ENCODE results near the gene ASXL2.
"Not testable (repeated sequence)": the region's sequence is repeated elsewhere in the genome, so short reads cannot be mapped to it uniquely, and the experiment has no call there.

Gene ASXL2

DNA sequence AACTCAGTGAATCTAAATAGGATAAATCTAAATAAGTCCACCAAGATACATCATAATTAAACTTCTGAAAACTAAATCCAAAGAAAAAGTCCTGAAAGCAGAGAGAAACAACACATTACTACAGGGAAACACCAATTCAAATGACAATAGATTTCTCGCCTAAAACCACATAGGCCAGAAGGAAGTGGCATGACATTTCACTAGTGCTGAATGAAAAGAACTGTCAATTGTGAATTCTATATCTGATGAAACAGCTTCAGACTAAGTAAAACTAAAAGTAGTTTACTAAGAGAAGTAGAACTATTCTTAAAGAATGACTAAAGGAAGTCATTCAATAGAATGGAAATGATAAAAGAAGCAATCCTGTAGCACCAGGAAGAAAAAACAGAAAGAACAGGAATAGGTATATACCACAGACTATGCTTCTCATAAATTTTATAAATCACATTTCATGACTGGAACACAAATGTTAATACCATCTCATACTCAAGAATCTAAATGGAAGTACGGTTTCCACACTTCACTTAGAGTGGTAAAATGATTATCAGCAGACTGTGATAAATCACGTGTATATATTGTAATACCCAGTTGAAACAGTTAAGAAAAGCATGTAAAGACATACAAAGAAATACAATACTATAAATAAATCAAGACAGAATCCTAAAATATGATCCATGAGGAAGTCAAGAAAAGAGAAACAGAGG, 46.4 kb downstream of the ASXL2 start:
- no peak for DNase-seq

DNA sequence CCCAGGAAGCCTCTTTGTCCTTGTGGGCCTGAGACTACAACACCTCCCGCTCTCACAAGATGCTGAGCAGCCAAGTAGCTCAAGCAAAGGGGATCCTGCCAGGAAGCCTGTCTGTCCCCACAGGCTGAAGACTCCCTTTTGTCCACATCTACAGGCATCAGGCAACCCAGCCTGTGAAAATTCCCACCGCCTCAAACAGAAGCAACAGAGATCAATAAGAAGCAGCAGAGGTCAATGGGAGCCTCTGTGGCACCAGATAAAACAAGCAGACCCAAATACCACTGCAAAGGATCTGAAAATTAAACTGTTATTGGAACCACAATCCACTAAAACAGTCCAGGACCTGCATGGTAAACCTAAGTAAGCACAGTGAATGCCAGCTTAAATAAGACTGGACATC, 48.5 kb downstream of the ASXL2 start:
- DNase-seq: no peak

DNA sequence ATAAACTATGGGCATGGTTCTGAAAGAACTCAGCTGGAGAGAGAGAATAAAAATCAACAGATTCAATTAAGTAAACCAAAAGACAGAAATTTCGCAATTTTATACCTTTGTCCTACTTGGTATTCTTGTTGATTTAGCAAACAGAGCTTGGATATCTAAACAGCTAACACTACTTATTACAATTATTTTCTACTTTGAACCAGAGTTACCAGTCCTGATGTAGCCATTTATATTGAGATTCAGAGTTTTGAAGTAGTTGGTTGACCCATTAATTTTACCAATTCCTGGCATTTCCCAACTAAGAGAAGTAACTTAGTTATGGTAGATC, 48.9 kb downstream of the ASXL2 start:
- no peak for DNase-seq

GRCh38 chr2:25828532-25829376, 49.5 kb downstream of the ASXL2 start:
- DNase-seq: not testable (repeated sequence)

GRCh38 chr2:25825238-25825637, 53.0 kb downstream of the ASXL2 start:
- peak in 1 of 4 experiments; percentile 3 for DNase-seq

GRCh38 chr2:25824718-25825117, 53.6 kb downstream of the ASXL2 start:
- DNase-seq: no peak

DNA sequence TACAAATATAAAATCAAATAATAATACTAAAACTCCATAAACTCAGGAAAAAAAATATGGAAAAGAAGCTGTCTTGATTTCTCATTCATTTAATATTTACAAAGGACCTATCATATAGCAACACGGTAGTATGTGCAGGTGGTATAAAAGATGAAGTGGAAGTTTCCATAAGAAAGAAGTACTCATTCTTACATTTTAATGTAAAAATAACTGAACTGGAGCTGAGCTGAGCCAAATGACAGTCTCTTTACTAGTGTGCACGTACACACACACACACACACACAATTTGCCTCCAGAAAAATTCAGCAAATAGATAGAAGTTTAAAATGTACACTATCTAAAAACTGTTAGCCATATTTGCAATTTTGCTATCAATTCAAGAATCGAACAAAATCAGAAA, 54.1 kb downstream of the ASXL2 start:
- DNase-seq: no peak

- DNase-seq: peak in 3 of 4 experiments; percentile 6 to 49 (median 33)
Observed at GRCh38 chr2:25822190-25823117, 55.8 kb downstream of the ASXL2 start.

GRCh38 chr2:25821225-25822056, 56.8 kb downstream of the ASXL2 start:
- no peak for DNase-seq

DNA sequence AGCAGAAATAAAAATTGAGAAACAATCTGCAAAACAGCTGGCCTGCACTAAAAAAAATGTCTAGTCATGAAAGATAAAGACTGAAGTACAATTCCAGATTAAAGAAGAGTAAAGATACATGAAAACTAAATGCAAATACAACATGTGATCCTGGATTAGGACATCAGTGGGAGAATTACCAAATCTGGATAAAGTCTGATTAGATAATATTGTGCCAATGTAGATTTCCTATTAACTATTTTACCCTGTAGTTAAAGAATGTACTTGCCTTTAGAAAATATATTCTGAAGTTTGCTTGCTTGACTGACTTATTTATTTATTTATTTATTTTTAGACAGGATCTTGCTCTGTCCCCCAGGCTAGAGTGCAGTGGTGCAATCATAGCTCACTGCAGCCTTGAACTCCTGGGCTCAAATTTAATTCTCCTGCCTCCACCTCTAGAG, 58.7 kb downstream of the ASXL2 start:
- DNase-seq: no peak

- no peak for DNase-seq
Observed at GRCh38 chr2:25817630-25818029, 60.7 kb downstream of the ASXL2 start.

- no peak for DNase-seq
Observed at GRCh38 chr2:25817006-25817405, 61.3 kb downstream of the ASXL2 start.

DNA sequence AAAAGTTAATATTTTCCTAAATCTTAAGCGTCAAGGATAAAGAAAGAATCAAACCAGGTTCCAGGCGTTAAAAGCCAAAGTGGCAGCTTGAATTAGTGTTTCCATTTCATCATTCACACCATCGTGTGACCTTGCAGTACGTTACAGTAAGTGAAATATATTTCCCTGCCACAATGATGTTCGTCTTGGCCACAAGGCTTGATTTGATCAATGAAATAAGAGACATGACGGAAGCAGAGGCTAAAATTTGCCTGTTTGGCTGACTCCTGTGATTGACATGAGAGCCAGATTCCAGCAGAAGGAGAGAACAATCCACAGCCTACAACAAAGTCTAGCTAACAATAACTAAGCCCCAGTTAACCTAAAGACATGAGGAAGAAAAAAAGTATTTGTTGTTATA, 62.0 kb downstream of the ASXL2 start:
- no peak for DNase-seq

DNA sequence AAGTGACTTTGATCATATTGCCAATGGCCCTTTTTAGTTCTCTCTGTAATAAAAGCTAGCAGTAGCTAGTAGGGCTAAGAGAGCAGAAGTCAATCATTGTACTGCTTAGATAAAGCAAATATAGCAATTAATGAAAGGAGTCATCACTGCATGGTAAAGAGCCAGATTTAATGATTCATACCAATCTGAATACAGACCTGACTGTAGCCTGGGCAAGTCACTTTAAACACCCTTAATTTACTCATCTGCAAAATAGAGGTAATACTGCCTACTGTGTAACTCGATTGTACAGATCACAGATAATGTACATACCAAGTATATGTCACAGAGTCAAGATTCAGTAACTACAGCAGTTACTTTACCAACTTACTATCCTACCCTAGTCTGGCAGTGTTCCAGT, 63.6 kb downstream of the ASXL2 start:
- no peak for DNase-seq

GRCh38 chr2:25810428-25810827, 67.9 kb downstream of the ASXL2 start:
- DNase-seq: no peak

- DNase-seq: no peak
Observed at GRCh38 chr2:25809646-25810045, 68.6 kb downstream of the ASXL2 start.

DNA sequence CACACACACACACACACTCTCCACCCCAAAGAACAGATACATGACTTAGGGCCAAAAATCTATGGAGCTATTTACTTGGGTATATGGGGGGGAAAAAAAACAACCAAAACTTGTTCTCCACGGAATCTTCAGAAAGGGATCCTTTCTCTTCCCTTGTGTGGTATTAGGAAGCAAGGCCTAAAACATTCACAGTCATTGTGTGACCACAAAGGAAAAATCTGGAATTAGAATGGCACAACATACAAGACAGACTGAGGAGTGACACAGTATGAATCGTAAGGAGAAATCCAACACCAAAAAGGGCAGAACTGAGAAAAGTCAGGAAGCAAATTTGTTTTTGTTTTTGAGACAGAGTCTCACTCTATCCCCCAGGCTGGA, 70.3 kb downstream of the ASXL2 start:
- no peak for DNase-seq

- no peak for DNase-seq
Observed at GRCh38 chr2:25806941-25807340, 71.3 kb downstream of the ASXL2 start.

DNA sequence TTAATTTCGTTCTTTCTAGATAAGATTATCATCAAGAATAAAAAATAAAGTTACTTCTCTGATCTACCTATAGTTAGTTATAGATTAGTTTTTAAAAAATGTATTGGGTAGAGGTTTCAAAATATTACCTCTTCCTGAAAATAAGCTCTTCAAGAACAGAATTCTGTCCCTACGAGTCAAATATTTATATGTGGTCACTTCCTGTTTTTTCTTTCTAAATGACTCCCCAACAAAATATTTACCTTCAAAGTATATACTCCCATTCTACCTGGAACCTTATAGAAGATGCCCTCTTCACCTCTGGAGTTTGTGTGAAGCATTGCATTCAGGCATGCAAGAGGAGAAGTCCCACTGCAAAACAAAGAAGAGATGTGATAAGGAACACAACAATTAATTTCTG, 72.3 kb downstream of the ASXL2 start:
- no peak for DNase-seq

DNA sequence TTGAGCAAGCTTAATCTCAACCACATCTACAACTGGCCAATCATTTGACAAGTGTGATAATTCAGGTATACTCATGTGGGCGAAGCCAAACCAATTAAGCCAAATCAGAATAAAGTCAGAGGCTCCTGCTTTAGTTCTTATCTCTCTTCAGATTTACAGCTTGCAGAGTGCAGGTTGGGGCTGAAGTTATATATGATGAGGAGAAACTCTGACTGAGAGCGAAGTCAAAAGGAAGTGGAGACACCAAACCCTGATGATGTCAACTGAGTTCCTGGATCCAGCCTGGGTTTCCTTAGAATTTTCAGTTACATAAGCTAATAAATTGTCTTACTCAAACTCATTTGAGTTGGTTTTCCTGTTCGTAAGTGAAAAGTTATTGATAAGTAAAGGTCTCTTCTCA, 73.9 kb downstream of the ASXL2 start:
- DNase-seq: no peak

- no peak for DNase-seq
Observed at GRCh38 chr2:25799301-25799700, 79.0 kb downstream of the ASXL2 start.

Measured in activated naive CD4-positive, alpha-beta T cell (primary cell).